D721Med (cell line): ENCODE data around the gene EPN3.

Source experiments
- DNase-seq: peaks from one replicate; pipeline ENCODE4 v3.0.0; 2011; ENCODE audit warnings: low spot score; ENCODE audit not compliant: insufficient read length
- FAIRE-seq: peaks from 2 replicates; lab custom pipeline; 2011; peaks lifted over from hg19 to GRCh38; lab: Jason Lieb, UNC
- CTCF ChIP-seq: IDR thresholded peaks from 2 replicates; pipeline ENCODE4 v1.5.1; 2012; ENCODE audit warnings: mild to moderate bottlenecking, control low read depth; ENCODE audit not compliant: insufficient read depth; ENCODE audit errors: missing control alignments

The EPN3 gene

GRCh38 chr17:50501054-50501453 lies 31.5 kb upstream of the EPN3 start:
- peak; percentile 58 for TF ChIP-seq CTCF
- FAIRE-seq (no peak), DNase-seq (no peak)

GRCh38 chr17:50502301-50502990 lies 30.1 kb upstream of the EPN3 start:
- TF ChIP-seq CTCF: no peak
- DNase-seq (peak; percentile 52), FAIRE-seq (no peak)

- FAIRE-seq (no peak), DNase-seq (no peak)
- TF ChIP-seq CTCF: no peak
Measured at GRCh38 chr17:50505591-50506130, 26.9 kb upstream of the EPN3 start.

GRCh38 chr17:50506298-50506697 lies 26.2 kb upstream of the EPN3 start:
- no peak for TF ChIP-seq CTCF
- FAIRE-seq (no peak), DNase-seq (no peak)

- DNase-seq: no peak
- no peak for TF ChIP-seq CTCF
Measured at GRCh38 chr17:50507871-50508572, 24.5 kb upstream of the EPN3 start, which contains the start of gene MYCBPAP. Gene MYCBPAP (plus strand): TSS chr17:50508439. CDS start chr17:50508675, 236 bp downstream.

GRCh38 chr17:50508573-50509460 lies 23.7 kb upstream of the EPN3 start:
- DNase-seq (no peak), FAIRE-seq (no peak)
- no peak for TF ChIP-seq CTCF

More at GRCh38 chr17:50507871-50508572, 24.5 kb upstream of the EPN3 start, which contains the start of gene MYCBPAP:
- FAIRE-seq: no peak
